Measurements from ENCODE around the gene OSGIN1.

OSGIN1 gene

DNA sequence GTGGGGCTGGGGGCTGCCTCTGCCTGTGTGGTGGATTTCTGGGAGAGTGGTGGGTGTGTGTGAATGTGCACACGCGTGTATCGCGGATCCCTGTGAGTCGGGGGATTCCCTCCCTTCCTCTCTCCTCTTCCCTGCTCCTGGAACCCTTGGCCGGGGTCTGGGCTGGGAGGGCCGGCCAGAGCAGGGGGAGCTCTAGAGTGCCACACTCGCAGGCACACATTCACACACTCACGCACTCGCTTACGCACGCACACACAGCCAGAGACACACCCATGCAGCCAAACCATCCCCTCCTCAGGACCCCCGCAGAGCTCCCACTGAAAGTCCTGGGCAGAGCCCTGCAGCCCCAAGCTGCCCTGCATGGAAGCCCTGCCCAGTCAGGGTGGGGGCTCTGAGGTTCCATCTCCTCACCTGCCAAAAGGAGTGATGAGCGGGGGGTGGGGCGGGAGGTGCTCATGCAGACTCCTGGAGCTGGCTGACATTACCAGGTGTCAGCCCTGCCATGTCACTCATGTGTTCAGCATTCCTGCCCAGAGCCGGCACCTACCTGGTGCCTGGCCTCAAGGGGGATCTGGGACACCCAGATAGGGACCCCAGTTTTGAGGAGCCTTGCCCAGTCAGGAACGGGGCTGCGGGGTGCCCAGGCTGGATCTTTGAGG lies 16.9 kb downstream of the OSGIN1 start:
- no peak for DNase-seq (ENCODE audit: low read depth in 2 of 2, low spot score in 1 of 2)

DNA sequence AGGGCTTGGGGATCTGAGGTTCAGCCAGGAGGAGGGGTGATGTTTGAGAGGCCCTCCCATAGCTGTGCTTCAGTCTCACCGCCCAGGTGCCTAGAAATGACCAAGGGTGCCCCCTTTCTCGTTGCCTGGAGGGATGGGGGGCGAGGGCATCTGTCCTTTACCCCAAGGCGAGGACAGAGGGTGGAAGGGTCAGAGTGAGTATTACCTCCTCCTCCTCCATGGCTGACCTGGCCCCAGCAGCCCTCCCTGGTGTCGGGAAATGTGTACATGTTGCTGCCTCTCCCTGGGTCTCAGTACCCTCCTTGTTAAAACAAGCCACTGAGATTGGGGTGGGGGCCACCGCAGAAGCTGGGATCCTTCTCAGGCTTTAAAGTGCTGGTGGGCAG lies 17.4 kb downstream of the OSGIN1 start:
- no peak for DNase-seq (ENCODE audit: low read depth in 2 of 2, low spot score in 1 of 2)

DNA sequence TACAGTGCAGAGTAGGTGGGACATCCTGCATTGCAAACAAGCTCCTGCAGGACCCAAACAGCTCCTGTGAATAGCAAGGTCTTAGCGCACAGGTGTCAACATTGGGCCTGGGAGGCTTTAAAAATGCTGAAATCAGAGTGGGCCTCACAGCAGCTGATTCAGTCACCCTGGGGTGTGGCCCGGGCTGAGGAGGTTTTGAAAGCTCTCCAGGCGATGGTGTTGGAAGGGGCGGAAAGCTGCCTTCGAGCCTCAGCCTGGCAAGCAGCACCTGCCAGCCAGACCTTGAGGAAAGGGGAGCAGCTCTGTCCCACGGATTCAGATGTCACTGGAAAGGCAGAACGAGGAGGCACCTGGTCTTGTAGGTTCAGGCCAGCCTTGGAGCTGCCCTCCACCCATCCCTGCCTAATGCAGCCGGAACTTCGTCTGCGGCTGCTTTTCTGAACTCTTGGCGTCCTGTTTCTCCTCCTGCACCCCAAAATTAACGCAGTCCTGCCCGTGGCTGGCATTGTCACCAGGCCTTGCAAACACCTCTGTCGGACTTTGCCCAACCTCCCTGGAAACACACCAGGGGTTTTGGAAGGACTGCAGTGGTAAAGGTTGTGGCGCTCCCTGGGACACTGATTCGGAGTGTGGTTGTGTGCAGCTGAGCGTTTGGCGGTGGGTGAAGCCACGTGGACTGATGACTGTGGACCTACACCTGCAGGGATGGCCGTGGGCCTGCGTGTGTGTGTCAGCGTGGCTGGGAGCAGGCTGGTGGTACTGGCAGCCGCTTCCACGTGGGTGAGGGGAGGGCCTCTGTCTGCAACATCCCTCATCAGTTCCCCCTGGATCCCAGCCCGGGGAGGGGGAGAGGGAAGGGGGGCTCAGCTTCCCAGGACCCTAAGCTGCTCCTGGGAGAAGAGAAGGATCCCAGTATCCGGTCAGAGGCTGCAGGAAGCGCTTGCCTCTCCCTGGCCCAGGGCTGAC lies 18.4 kb downstream of the OSGIN1 start:
- no peak for DNase-seq (ENCODE audit: low read depth in 2 of 2, low spot score in 1 of 2)

DNA sequence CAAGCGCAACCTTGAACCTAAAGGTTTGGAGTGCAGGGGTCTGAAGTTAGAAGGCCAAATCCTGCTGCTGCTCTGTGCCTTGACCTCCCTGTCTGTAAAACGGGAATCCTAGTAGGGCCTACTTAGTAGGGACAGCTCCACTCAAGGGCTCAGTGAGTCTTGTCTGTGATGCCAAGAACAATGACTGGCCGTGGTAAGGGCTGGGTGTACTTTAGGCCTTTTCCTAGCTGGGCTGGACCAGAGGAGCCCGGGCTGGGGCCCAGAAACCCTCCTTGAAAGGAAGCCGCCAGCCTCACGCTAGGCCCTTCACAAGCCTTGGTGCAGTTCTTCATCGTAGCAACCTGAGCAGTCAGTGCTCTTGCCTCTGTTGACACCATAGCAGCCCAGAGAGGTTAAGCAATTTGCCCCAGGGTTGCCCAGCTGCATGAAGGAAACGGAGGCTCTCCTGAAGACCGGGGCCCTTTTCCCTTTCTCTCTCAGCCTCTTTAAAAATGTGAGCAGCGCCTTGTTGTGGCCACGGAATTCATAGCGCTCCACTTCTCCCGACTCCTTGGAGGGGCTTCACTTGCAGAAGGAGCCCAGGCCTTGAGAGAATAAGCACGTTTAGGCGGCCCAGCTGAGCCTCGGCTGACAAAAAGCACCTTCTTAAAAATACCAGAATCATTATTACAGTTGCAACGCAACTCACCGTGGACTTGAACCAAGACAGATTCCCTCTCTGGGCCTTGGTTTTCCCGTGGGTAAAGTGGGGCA lies 19.4 kb downstream of the OSGIN1 start:
- no peak for DNase-seq (ENCODE audit: low read depth in 2 of 2, low spot score in 1 of 2)

DNA sequence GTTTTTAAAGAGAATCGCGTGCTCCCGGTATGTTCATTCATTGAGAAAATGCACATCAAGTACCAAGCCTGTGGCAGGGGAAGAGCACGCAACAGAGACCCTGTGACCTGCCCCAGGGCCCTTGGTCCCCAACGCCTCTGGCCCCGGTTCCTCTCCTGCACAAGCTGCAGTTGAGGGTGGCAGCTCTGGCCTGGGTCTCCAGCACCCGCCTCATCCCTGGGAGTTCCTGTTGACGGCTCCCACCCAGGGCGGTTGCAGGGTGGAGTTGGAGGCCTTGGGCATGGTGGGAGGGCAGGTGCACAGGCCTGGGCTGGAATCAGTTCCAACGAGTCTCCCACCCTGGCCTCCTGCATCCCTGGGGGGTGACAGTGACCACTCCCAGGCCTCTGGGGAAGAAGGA lies 20.0 kb downstream of the OSGIN1 start:
- no peak for DNase-seq (ENCODE audit: low read depth in 2 of 2, low spot score in 1 of 2)

DNA sequence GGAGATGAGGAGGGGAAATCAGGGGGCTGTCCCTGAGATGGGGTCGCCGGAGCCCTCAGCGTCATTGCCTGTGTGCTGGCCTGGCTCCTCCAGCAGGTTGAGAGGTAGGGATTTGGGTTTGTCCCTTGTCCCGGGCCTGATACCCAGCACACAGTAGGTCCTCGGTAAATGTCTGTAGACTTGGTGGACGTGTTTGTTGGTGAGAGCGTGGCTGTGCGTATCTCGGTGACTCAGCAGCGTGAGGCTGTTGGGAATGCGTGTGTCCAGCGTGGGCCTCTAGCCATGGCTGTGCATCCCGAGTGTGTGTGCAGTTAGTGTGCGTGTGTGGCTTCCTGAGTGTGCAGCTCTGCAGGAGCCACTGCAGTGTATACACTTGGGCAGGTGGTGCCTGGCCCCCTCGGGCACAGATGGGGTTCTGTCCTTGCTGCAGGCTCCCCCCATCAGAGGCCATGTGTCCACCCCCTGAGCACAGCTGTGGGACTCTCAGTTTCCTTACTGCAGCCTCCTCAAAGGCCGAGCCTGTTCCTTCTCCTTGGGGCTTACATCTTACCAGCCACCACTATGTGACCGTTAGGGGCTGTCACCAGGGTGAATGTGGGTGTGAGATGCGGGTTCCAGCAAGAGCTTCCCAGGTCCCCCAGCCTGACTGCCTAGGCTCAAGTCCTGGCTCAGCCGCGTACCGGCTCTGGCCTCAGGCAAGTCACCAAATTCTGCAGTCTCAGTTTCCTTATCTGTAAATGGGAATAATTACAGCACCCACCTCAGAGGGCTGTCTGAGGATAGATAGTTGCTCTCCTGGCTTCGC lies 20.7 kb downstream of the OSGIN1 start:
- DNase-seq (ENCODE audit: low read depth in 2 of 2, low spot score in 1 of 2), result no peak

DNA sequence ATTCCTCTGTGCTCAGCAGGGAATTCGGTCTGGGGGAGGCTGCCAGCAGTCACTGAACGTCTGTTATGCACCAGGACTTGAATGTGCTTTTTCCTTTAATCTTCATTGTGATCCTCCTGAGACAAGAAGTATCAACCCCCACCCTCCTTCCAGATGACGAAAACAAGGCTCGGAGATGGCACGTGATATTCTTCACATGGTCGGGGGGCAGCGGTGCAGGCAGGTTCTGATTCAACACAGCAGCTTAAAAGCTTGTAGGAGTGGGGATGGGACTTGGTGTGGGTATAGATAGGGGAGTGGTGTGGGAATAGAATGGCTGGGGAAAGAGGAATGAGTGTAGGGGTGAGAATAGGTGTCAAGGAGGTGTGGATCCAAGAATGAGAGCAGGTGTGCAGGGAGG lies 21.4 kb downstream of the OSGIN1 start:
- no peak for DNase-seq (ENCODE audit: low read depth in 2 of 2, low spot score in 1 of 2)

DNA sequence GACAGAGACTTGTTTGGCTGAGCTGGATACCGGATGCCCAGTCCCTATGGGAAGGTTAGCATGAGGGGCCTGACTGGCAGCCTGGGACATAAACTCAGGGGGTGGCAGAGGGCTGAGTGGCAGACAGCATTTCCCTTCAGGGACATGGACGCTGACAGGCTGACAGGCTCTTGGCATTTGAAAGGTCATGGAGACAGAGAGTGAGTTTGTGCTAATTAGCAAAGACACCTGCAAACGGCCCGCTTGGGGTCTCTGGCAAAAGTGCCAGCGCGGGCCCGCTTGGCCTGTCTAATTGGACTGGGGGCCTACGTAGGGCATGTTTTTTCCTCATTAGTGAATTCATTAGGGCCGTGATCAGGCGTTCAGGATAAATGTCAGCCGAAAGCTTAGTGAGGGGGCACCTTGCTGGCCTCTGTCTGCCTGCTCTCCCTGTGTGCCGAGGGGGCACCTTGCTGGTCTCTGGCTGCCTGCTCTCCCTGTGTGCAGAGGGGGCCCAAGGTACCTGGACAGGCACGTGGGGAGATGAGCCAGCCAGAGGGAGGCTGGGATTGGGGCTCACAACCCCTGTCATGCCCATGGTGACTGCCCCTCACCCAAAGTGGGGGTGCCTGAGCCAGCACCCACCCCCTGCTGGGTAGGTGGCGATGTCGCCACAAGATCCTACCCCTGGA lies 22.7 kb downstream of the OSGIN1 start:
- DNase-seq (ENCODE audit: low read depth in 2 of 2, low spot score in 1 of 2), result no peak

GRCh38 chr16:83977056-83977815 lies 24.2 kb downstream of the OSGIN1 start:
- DNase-seq (ENCODE audit: low read depth in 2 of 2, low spot score in 1 of 2), result no peak

DNA sequence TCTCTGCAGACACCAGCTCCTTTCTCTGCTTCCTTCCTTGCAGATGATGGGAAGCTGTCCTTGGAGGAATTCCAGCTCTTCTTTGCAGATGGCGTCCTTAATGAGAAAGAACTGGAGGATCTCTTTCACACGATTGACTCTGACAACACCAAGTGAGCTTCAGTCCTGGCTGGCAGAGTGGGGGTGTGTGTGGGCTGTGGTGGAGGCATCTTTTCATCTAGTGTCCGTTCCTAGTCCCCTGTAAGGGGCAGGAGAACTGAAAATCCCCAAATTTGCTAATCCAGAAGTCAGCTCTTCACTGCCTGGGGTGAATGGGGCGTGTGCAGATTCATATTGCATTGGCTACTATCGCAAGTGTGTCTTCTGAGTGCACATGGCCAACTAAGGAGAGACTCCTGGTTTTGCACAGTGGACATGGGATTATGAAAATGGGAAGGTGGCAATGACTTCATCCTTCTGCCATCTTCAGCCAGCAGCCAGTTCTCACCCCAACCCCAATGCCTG lies 25.4 kb downstream of the OSGIN1 start:
- no peak for DNase-seq (ENCODE audit: low read depth in 2 of 2, low spot score in 1 of 2)

- no peak for DNase-seq (ENCODE audit: low read depth in 2 of 2, low spot score in 1 of 2)
Observed at GRCh38 chr16:83979441-83979840, 26.4 kb downstream of the OSGIN1 start.

- DNase-seq (ENCODE audit: low read depth in 2 of 2, low spot score in 1 of 2), result no peak
Observed at GRCh38 chr16:83980794-83981193, 27.8 kb downstream of the OSGIN1 start.

DNA sequence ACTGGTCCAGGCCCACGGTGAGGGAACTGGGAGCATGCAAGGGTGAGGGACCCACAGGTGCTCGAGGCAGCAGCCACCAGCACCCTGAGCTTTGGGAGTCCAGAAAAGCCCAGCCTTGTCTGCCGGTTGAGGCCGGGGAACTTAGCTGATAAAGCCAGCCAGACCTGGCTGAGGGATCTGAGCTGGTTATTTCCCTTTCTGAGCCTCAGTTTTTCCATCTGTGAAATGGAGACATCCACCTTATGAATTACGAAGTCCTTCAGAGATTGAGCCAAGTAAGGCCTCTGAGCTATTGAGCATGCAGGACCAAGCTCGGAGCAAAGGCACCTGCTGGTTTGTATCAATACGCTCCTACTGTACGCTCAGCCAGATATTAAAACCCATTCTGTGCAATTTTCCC lies 28.8 kb downstream of the OSGIN1 start:
- no peak for DNase-seq (ENCODE audit: low read depth in 2 of 2, low spot score in 1 of 2)

DNA sequence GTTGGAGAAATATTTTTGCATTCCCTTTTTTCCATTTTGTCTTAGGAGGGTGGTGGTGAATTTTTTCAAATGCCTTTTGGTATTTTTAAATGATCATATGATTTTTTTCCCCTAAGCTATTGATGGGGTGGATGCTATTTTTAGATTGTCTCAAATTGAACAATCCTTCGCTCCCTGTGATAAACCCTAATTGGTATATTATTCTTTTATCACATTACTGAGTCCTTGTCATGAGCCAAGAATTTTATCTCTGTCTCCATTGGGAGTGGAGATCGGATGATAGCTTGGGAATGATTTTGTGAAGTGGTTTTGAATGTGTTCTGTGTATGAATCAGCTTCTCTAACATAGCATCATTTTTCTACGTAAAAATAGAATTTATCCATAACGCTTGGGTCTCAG lies 30.5 kb downstream of the OSGIN1 start:
- no peak for DNase-seq (ENCODE audit: low read depth in 2 of 2, low spot score in 1 of 2)

- no peak for DNase-seq (ENCODE audit: low read depth in 2 of 2, low spot score in 1 of 2)
Observed at GRCh38 chr16:83989300-83989699, 36.3 kb downstream of the OSGIN1 start.

- no peak for DNase-seq (ENCODE audit: low read depth in 2 of 2, low spot score in 1 of 2)
Observed at GRCh38 chr16:83990492-83990891, 37.5 kb downstream of the OSGIN1 start.

DNA sequence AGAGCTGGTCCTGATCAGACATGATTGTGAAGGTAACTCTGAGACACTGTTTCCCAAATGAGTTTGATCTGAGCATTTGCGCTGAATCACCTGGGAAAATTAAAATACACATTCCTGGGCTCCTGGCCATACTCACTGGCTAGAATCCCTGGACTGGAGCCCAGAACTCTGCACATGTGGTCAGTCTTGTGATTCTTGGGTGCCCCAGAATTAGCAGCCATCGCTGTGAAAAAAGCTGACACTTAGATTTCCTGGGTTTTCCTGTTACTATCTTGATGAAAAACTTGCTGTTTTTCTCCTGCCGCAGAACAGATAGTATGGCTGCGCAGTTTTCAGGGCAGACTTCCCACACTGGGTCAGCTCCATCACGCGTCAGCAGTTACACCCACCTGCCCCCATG lies 39.6 kb downstream of the OSGIN1 start:
- no peak for DNase-seq (ENCODE audit: low read depth in 2 of 2, low spot score in 1 of 2)

DNA sequence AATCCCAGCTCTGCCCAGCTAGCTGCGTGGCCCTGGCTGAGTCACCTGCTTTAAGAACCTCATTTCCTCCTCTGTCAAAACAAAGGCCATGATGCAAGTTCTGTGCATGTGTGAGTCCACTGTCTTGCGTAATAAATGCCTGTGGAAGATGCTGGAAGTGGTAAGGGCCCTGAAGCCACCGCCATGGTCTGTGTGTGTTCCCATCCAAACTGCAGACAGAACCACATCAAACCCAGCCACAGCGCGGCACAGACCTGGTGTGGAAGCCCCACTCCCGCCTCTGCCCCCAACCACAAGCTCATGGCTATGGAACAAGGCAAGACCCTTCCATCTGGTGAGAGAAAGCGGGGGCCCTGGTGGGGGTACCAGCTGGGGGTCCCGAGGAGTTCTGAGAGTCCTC lies 41.0 kb downstream of the OSGIN1 start:
- no peak for DNase-seq (ENCODE audit: low read depth in 2 of 2, low spot score in 1 of 2)

GRCh38 chr16:83994703-83995102 lies 41.7 kb downstream of the OSGIN1 start:
- DNase-seq (ENCODE audit: low read depth in 2 of 2, low spot score in 1 of 2), result no peak

GRCh38 chr16:83995754-83996153 lies 42.7 kb downstream of the OSGIN1 start:
- no peak for DNase-seq (ENCODE audit: low read depth in 2 of 2, low spot score in 1 of 2)

All from stimulated activated CD8-positive, alpha-beta memory T cell treated with anti-CD3 and anti-CD28 coated beads, Interleukin-4, amount 100 ng/mL, for 1 hour (primary cell).